PFSK-1 (cell line): ENCODE data around the gene SPAG6.

Experiments used
- FOXP2 ChIP-seq: optimal IDR thresholded peaks from 2 replicates; pipeline ENCODE3; 2011; ENCODE audit warnings: borderline replicate concordance, control low read depth, inconsistent platforms; ENCODE audit not compliant: insufficient read depth; ENCODE audit errors: extremely low read length, extremely low read depth
- SIN3A ChIP-seq: IDR thresholded peaks from 2 replicates; pipeline ENCODE4 v1.6.1; 2012; ENCODE audit warnings: mild to moderate bottlenecking, low read length, moderate library complexity, borderline replicate concordance; ENCODE audit not compliant: insufficient read depth

DNA sequence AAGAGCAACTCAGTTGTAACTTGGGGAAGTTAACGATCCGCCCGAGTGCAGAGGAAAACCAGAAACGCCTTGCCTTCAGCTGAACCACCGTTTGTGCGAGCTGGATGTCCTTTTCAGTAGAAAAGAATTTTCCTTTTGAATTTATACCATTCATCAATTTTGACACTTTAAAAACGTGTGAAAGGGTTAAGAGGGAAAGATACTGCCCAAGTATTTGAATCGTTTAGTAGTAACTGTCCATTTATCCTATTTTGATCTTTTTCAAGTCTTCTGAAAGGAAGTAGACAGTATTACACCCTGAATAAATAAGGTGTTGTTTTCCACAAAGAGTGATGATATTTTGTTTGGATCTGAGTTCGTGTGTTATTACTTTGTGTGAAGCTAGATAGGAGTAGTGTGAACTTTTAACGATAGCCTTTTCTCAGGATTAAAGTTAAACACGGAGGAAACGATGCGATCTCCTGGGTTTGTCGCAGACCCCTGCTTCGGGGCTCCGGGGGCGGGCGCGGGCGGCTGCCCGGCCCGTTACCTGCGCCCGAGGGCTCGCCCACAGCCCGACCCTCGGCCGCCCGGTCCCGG, 25.2 kb upstream of the SPAG6 start:
- no peak for TF ChIP-seq FOXP2
- TF ChIP-seq SIN3A = no peak
